T-helper 9 cell (primary cell): Measurements from ENCODE around the gene IRS1.

Experiments
- DNase-seq: peaks from one replicate; pipeline ENCODE4 v3.0.0-alpha.2; 2020

IRS1 gene

GRCh38 chr2:226813148-226813701 lies 13.6 kb upstream of the IRS1 start:
- no peak for DNase-seq

GRCh38 chr2:226803410-226803809 lies 3.8 kb upstream of the IRS1 start:
- no peak for DNase-seq

- DNase-seq: no peak
Observed at GRCh38 chr2:226802573-226802972, 3.0 kb upstream of the IRS1 start.

- DNase-seq: peak; percentile 39
Observed at GRCh38 chr2:226800941-226801784, 1.5 kb upstream of the IRS1 start.

GRCh38 chr2:226799976-226800940 lies 638 bp upstream of the IRS1 start:
- DNase-seq: no peak

- peak; percentile 20 for DNase-seq
Observed at GRCh38 chr2:226798422-226799210, 1.0 kb downstream of the IRS1 start.

DNA sequence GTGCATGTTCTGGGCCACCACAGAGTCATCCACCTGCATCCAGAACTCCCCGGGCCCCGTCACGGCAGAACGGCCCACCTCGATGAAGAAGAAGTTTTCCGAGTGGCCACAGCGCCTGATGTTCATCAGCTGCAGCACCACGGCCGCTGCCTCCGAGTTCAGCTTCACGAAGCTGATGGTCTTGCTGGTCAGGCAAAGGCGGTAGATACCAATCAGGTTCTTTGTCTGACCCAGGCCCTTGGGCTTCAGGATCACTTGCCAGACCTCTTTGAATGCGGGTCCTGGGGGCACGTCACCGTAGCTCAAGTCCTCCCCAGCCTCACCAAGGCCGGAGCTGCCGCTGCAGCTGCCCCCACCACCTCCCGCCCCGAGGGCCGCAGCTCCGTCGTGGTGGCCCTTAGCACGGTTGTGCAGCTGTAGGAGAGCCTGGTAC lies 1.6 kb downstream of the IRS1 start:
- DNase-seq: no peak

DNA sequence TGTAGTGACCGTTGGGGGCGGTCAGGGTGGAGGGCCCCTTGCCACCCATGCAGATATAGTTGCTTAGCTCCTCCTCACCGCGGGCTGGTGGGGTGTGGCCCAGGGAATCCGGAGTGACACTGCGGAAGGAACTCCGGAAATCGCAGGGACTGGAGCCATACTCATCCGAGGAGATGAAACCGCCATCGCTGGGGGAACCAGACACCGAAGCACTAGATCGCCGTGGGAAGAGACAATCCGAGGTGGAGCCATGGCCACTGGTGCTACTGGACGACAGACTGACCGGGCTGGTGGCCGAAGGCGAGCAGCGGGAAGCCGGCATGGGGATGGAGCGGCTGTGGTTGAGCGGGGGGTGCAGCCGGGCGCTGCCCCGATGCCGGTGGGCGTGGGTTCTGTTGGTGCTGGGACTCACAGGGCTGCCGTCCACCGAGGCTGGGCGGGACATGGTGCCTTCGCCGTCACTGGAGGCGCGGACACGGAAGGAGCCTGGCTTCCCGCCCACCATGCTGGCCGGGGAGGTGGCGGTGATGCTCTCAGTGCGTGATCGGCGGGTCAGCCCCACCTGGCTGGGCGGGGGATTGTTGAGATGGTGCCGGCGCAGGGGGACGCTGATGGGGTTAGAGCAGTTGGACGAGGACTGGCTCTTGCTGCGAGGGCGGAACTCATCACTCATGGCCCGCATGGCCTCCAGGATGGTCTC lies 2.2 kb downstream of the IRS1 start:
- DNase-seq: no peak

DNA sequence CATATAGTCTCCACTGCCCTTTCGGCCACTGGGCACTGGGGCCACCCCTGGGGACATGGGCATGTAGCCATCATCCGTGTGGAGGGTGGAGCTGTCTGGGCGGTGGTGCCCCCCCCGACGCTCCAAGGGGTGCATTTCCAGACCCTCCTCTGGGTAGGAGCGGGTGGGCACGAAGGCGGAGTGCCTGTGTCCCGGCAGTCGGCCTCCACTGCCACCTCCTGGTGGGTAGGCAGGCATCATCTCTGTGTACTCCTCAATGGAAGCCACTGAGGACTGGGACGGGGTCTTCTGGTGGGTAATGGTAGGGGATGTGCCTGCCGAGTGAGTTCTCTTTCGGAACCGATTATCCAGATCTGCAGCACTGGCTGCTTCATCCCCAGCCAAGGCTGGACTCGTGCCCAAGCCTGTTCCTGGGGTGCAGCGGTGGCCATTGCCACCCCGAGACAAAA lies 2.8 kb downstream of the IRS1 start:
- DNase-seq: no peak

DNA sequence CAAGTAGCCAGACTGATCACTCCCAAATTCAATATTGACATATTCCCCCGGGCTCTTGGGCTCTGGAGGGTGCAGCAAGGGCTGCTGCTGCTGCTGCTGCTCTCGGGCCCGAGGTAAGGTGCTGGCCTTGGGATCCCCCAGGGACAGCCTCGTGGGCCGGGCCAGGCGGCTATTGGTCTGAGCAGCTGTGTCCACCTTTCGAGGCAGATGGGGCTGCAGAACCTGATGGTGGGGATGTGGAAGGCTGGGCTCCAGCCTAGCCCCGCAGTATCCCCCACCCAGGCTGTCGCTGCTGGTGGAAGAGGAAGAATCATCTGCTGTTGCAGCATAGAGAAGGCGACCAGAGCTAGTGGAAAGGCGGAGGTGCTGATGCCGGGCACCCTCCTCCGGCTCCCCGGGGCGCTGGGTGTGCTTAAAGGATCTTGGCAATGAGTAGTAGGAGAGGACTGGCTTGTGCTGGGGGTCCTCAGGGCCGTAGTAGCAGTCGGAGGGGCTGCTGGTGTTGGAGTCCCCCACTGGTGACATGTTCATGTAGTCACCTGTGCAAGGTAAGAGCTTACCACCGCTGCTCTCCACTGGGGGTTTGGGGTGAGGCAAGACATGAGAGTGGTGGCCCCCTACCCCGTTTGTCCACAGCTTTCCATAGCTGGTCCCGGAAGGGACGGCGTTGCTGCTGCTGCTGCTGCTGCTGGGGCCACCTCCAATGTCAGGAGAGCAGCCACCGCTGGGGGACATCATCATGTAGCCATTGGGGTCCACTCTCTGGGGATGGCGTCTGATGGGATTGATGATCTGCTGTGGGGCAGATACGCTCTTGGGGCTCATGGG lies 3.4 kb downstream of the IRS1 start:
- no peak for DNase-seq

GRCh38 chr2:226795281-226796011 lies 4.2 kb downstream of the IRS1 start:
- no peak for DNase-seq

- DNase-seq: no peak
Observed at GRCh38 chr2:226794751-226795171, 4.9 kb downstream of the IRS1 start.

GRCh38 chr2:226794196-226794661 lies 5.4 kb downstream of the IRS1 start:
- no peak for DNase-seq

GRCh38 chr2:226793646-226794045 lies 6.0 kb downstream of the IRS1 start:
- DNase-seq: no peak

DNA sequence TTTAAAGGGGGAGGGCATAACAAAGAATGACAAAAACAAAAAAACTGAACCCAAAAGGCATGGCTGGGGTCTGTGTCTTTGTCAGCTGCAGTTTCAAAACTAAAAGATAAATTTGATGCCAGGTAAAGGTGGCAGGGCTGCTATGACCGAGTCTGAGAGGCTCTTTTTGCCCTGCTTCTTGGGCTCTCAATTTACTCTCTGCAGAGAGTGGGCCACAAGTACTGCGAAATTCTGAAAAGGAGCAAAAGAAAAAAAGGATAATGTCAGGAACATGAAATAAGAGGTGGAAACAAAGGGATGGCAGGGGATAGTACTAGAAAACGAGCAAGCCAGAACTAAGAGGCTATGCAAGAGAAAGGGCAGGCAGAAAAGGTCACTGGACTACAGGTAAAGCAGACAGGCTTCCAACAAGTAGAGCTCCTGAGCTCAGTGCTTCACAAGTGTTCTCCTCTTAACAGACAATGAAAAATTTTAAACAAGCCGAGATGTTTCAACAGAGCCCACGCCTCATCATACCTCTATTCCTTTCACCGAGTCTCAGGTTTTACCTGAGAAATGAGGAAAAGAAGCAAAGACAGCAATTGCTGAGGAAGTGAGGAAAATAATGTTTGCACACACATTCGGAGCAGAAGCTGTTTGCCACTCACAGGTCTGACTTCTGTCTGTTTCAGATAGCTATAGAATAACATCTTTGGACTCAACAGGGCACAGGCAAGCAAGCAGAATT lies 7.3 kb downstream of the IRS1 start:
- no peak for DNase-seq

DNA sequence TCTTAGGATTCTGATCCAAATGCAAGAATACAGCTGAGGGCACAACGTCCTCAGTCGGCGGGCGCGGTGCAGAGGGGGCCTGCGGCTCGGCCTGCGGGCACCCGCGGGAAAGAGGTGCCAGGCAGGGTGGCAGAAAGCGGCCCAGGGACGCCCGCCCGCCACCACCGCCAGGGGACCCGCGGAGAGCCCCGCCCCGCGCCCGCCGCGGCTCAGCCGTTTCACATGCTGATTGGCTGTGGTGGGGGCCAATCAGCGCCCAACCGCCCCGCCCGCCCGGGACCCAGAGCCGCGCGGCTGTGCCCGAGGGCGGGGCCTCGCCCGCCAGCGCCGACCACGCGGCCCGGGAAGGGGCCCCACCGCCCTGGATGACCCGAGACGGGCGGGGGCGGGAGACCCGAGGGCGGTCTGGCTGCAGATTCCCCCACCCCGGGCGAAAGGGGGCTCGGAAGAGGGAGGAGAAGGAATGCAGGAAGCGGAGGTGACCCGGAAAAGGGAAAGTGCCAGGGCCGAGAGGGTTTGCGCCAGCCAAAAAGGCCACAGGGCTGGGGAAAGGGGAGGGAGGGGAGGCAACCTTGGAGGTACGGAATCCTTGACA lies 8.0 kb downstream of the IRS1 start:
- DNase-seq: peak; percentile 89

- DNase-seq: no peak
Observed at GRCh38 chr2:226791056-226791486, 8.5 kb downstream of the IRS1 start.

- DNase-seq: no peak
Observed at GRCh38 chr2:226790431-226790830, 9.2 kb downstream of the IRS1 start.

DNA sequence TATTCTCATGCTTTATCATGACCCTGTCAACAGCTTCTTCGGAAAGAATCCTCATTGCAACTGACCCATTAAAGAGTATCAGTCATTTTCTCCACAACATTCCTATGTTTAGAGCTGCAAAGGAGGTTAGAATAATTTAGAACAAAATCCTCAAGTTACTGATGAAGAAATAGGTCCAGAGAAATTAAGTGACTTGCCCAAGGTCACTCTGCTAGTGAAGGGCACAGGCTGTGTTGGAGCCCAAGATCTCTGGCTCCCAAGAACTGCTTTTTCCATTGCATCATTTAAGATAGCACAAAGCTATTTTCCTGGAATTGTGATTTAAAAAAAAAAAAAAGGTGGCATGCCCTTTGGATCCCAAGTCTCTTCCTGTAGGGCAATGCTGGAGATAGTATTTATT lies 9.6 kb downstream of the IRS1 start:
- DNase-seq: no peak
